ENCODE results near the gene VPS16.

DNA sequence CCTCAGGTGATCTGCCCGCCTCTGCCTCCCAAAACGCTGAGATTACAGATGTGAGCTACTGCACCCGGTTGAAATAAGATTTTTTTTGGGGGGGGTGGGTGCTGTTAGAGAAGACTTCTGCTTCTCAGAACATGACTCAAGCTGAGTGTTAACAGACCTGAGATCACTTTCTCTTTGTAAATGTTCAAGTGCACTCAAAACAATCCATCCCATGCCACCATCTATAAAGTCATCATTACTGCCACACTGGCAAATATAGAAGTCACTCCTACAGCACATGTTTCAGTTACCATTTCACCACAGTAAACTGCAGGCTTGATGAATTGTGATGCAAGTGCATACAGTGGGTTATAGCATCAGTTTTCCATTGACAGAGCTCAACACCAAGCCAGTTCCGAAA lies 9.0 kb downstream of the VPS16 start:
- TF ChIP-seq CTCF (conservative IDR thresholded peaks at IDR 0.05; ENCODE audit: low read depth, low read length): no peak
- no peak for TF ChIP-seq EZH2 (IDR thresholded peaks at IDR 0.05; ENCODE audit: low read length, unreplicated experiment)
- no peak for TF ChIP-seq EZH2phosphoT487 (IDR thresholded peaks at IDR 0.05; ENCODE audit: borderline replicate concordance, low read length)

All from PC-3 (cell line).